Effector memory CD4-positive, alpha-beta T cell (primary cell): ENCODE results near the gene ZBTB7A.
"Not testable (repeated sequence)": the region's sequence is repeated elsewhere in the genome, so short reads cannot be mapped to it uniquely, and the experiment has no call there.

Source experiments
- DNase-seq, 3 donors: peaks; one replicate each; pipeline ENCODE4 v3.0.0-alpha.2; 2020
- H3K27ac ChIP-seq: 2 replicates; pipeline ENCODE4 v1.7.0; 2013; ENCODE audit warnings: mild to moderate bottlenecking, low read length, moderate library complexity; ENCODE audit not compliant: insufficient read depth, poor library complexity, severe bottlenecking
- H3K27me3 ChIP-seq: replicated peaks from 2 replicates; pipeline ENCODE4 v1.7.0; 2013; ENCODE audit warnings: mild to moderate bottlenecking, low read length; ENCODE audit not compliant: insufficient read depth, control insufficient read depth, poor library complexity, severe bottlenecking
- H3K36me3 ChIP-seq: 2 replicates; pipeline ENCODE4 v1.7.0; 2013; ENCODE audit warnings: mild to moderate bottlenecking, low read length, moderate library complexity; ENCODE audit not compliant: control insufficient read depth, insufficient read depth
- H3K4me1 ChIP-seq: 2 replicates; pipeline ENCODE4 v1.7.0; 2013; ENCODE audit warnings: low read length, mild to moderate bottlenecking; ENCODE audit not compliant: control insufficient read depth, insufficient read depth, poor library complexity, severe bottlenecking
- H3K4me3 ChIP-seq: 2 replicates; pipeline ENCODE4 v1.7.0; 2013; ENCODE audit warnings: low read length, low read depth, mild to moderate bottlenecking; ENCODE audit not compliant: insufficient read depth, poor library complexity, severe bottlenecking
- H3K9me3 ChIP-seq: 2 replicates; pipeline ENCODE4 v1.7.0; 2013; ENCODE audit warnings: mild to moderate bottlenecking, low read length, moderate library complexity; ENCODE audit not compliant: control insufficient read depth

The ZBTB7A gene

GRCh38 chr19:4009990-4010807, 56.5 kb downstream of the ZBTB7A start:
- peaks cover 33% of the 10 kb centered on the region for H3K36me3 ChIP-seq
- peaks cover 28% of the 10 kb centered on the region for H3K4me1 ChIP-seq
- DNase-seq, result no peak
- no peak overlapping the region for H3K4me3 ChIP-seq
- H3K27me3 ChIP-seq, result no peaks in the 10 kb centered on the region
- H3K27ac ChIP-seq, result no peak overlapping the region
- H3K9me3 ChIP-seq, result no peaks in the 10 kb centered on the region

GRCh38 chr19:4007836-4008539, 58.7 kb downstream of the ZBTB7A start:
- DNase-seq, result no peak
- Histone ChIP-seq H3K4me1 (peaks cover 28% of the 10 kb centered on the region), H3K36me3 (peaks cover 21% of the 10 kb centered on the region), H3K4me3 (peak overlapping the region; percentile 75), H3K27ac (peak overlapping the region; percentile 58), H3K27me3 (no peaks in the 10 kb centered on the region), H3K9me3 (no peaks in the 10 kb centered on the region)

GRCh38 chr19:4007021-4007835, 59.5 kb downstream of the ZBTB7A start, which contains the start of gene PIAS4:
Gene PIAS4, plus strand, starts transcription at chr19:4007736. Its CDS starts 25 bp downstream, at chr19:4007761.
- peak within 1 kb of the TSS; percentile 75 for H3K4me3 ChIP-seq
- H3K36me3 ChIP-seq, result peaks cover 14% of the 10 kb centered on the region
- H3K27ac ChIP-seq, result peak within 1 kb of the TSS; percentile 60
- peak; percentile 91 to 93 (median 93) for DNase-seq
- H3K27me3 ChIP-seq, result no peaks in the 10 kb centered on the region
- H3K4me1 ChIP-seq, result peaks cover 28% of the 10 kb centered on the region
- no peaks in the 10 kb centered on the region for H3K9me3 ChIP-seq

- H3K9me3 ChIP-seq, H3K27me3 ChIP-seq, H3K36me3 ChIP-seq, H3K4me3 ChIP-seq, DNase-seq, H3K27ac ChIP-seq: not testable (repeated sequence)
- peaks cover 25% of the 10 kb centered on the region for H3K4me1 ChIP-seq
Observed at GRCh38 chr19:4005436-4005835, 61.3 kb downstream of the ZBTB7A start.

- not testable (repeated sequence) for H3K27me3 ChIP-seq, H3K4me3 ChIP-seq, H3K9me3 ChIP-seq, H3K4me1 ChIP-seq, DNase-seq, H3K27ac ChIP-seq, H3K36me3 ChIP-seq
Observed at GRCh38 chr19:4000798-4001197, 65.9 kb downstream of the ZBTB7A start.

GRCh38 chr19:3998667-3999412, 67.9 kb downstream of the ZBTB7A start:
- H3K27me3 ChIP-seq, H3K4me1 ChIP-seq, H3K4me3 ChIP-seq, H3K27ac ChIP-seq, H3K9me3 ChIP-seq, H3K36me3 ChIP-seq, DNase-seq: not testable (repeated sequence)

GRCh38 chr19:3995607-3996006, 71.1 kb downstream of the ZBTB7A start:
- DNase-seq, result no peak
- no peak overlapping the region for H3K4me3 ChIP-seq
- H3K27ac ChIP-seq, result no peak overlapping the region
- no peaks in the 10 kb centered on the region for H3K27me3 ChIP-seq
- H3K36me3 ChIP-seq, result no peaks in the 10 kb centered on the region
- H3K9me3 ChIP-seq, result no peaks in the 10 kb centered on the region
- H3K4me1 ChIP-seq, result no peaks in the 10 kb centered on the region
